H9 (cell line): Measurements from ENCODE around the gene LOXL1. TPM values are rescaled to one million over a fixed set of nuclear protein-coding genes. Genes with fewer than 3 reads are reported as not detected.

ENCODE experiments used
- DNase-seq: peaks from one replicate; pipeline ENCODE4 v3.0.0-alpha.2; 2017
- H2AFZ ChIP-seq: one replicate; pipeline ENCODE4 v1.6.1; 2013; ENCODE audit warnings: mild to moderate bottlenecking, low read length, control low read depth, moderate library complexity
- H2AK5ac ChIP-seq: 2 replicates; pipeline ENCODE4 v1.6.1; 2013; ENCODE audit warnings: low read length, control low read depth, mixed read lengths; ENCODE audit not compliant: insufficient read length
- H2BK120ac ChIP-seq: one replicate; pipeline ENCODE4 v1.6.1; 2013; ENCODE audit warnings: low read depth, mild to moderate bottlenecking, low read length, control low read depth, inconsistent platforms; ENCODE audit not compliant: poor library complexity, severe bottlenecking
- H2BK12ac ChIP-seq: 2 replicates; pipeline ENCODE4 v1.6.1; 2013; ENCODE audit warnings: low read length, control low read depth, mixed read lengths, low read depth; ENCODE audit not compliant: insufficient read length
- H2BK15ac ChIP-seq: 2 replicates; pipeline ENCODE4 v1.6.1; 2013; ENCODE audit warnings: low read depth, low read length, control low read depth
- H2BK20ac ChIP-seq: one replicate; pipeline ENCODE4 v1.6.1; 2013; ENCODE audit warnings: low read depth, mild to moderate bottlenecking, low read length, control low read depth, inconsistent platforms; ENCODE audit not compliant: poor library complexity, severe bottlenecking
- H2BK5ac ChIP-seq: 2 replicates; pipeline ENCODE4 v1.6.1; 2013; ENCODE audit warnings: low read length, control low read depth, mixed read lengths; ENCODE audit not compliant: insufficient read length
- H3K14ac ChIP-seq: 2 replicates; pipeline ENCODE4 v1.6.1; 2013; ENCODE audit warnings: low read length, control low read depth; ENCODE audit not compliant: insufficient read depth
- H3K18ac ChIP-seq: 2 replicates; pipeline ENCODE4 v1.6.1; 2013; ENCODE audit warnings: low read depth, mild to moderate bottlenecking, mixed read lengths, low read length, control low read depth; ENCODE audit not compliant: insufficient read length
- H3K23ac ChIP-seq: 2 replicates; pipeline ENCODE4 v1.6.1; 2013; ENCODE audit warnings: low read length, control low read depth, mixed read lengths, low read depth; ENCODE audit not compliant: insufficient read length
- H3K23me2 ChIP-seq: 2 replicates; pipeline ENCODE4 v1.6.1; 2013; ENCODE audit warnings: low read depth, mild to moderate bottlenecking, mixed read lengths, low read length, control low read depth; ENCODE audit not compliant: insufficient read length, poor library complexity, severe bottlenecking
- H3K27ac ChIP-seq: 2 replicates; pipeline ENCODE4 v1.5.1; 2013; ENCODE audit warnings: low read length, control low read depth, mixed read lengths, low read depth; ENCODE audit not compliant: insufficient read length
- H3K27me3 ChIP-seq: 2 replicates; pipeline ENCODE4 v1.6.1; 2013; ENCODE audit warnings: low read length, control low read depth, inconsistent platforms; ENCODE audit not compliant: insufficient read depth
- H3K4ac ChIP-seq: 2 replicates; pipeline ENCODE4 v1.6.1; 2013; ENCODE audit warnings: low read depth, mild to moderate bottlenecking, control low read depth, inconsistent platforms, low read length, moderate library complexity
- H3K4me1 ChIP-seq: 2 replicates; pipeline ENCODE4 v1.6.1; 2013; ENCODE audit warnings: low read length, control low read depth, inconsistent platforms; ENCODE audit not compliant: insufficient read depth
- H3K4me2 ChIP-seq: 2 replicates; pipeline ENCODE4 v1.6.1; 2013; ENCODE audit warnings: low read length, control low read depth, mixed read lengths; ENCODE audit not compliant: insufficient read length, insufficient read depth
- H3K56ac ChIP-seq: 2 replicates; pipeline ENCODE4 v1.6.1; 2013; ENCODE audit warnings: low read depth, mild to moderate bottlenecking, mixed read lengths, low read length, control low read depth; ENCODE audit not compliant: insufficient read length
- H3K79me1 ChIP-seq: 2 replicates; pipeline ENCODE4 v1.6.1; 2013; ENCODE audit warnings: low read depth, mild to moderate bottlenecking, moderate library complexity, low read length, control low read depth, inconsistent platforms; ENCODE audit not compliant: insufficient read depth, poor library complexity, severe bottlenecking
- H3K79me2 ChIP-seq: 2 replicates; pipeline ENCODE4 v1.6.1; 2013; ENCODE audit warnings: low read length, control low read depth, inconsistent platforms; ENCODE audit not compliant: insufficient read depth
- H3K9ac ChIP-seq: 2 replicates; pipeline ENCODE4 v1.6.1; 2013; ENCODE audit warnings: low read length, control low read depth, mixed read lengths; ENCODE audit not compliant: insufficient read length; ENCODE audit errors: extremely low read depth
- H3K9me3 ChIP-seq: one replicate; pipeline ENCODE4 v1.6.1; 2013; ENCODE audit warnings: low read depth, low read length, inconsistent platforms; ENCODE audit not compliant: control insufficient read depth
- H3T11ph ChIP-seq: one replicate; pipeline ENCODE4 v1.6.1; 2013; ENCODE audit warnings: mild to moderate bottlenecking, low read length, control low read depth, inconsistent platforms
- H4K20me1 ChIP-seq: one replicate; pipeline ENCODE4 v1.6.1; 2013; ENCODE audit not compliant: control insufficient read depth, insufficient read length, insufficient read depth
- H4K5ac ChIP-seq: 2 replicates; pipeline ENCODE4 v1.6.1; 2013; ENCODE audit warnings: low read depth, mild to moderate bottlenecking, mixed read lengths, low read length, control low read depth; ENCODE audit not compliant: insufficient read length
- H4K8ac ChIP-seq: replicated peaks from 2 replicates; pipeline ENCODE4 v1.6.1; 2013; ENCODE audit warnings: low read length, control low read depth, mixed read lengths, low read depth; ENCODE audit not compliant: insufficient read length
- H4K91ac ChIP-seq: 2 replicates; pipeline ENCODE4 v1.6.1; 2013; ENCODE audit warnings: low read depth, mild to moderate bottlenecking, moderate library complexity, mixed read lengths, low read length, control low read depth; ENCODE audit not compliant: insufficient read length
- H3K27ac Mint-ChIP-seq, 3 experiments: 2 replicates in 2 of 3; 3 replicates in 1 of 3; pipeline ENCODE4 v1.8.0; 2020 to 2021; ENCODE audit warnings: mixed read lengths in 3 of 3, mild to moderate bottlenecking in 1 of 3, moderate library complexity in 1 of 3
- H3K27me3 Mint-ChIP-seq: 2 replicates; pipeline ENCODE4 v1.8.0; 2021; ENCODE audit warnings: low read depth, mild to moderate bottlenecking, moderate library complexity, mixed read lengths
- H3K36me3 Mint-ChIP-seq, 3 experiments: 2 replicates in 2 of 3; 3 replicates in 1 of 3; pipeline ENCODE4 v1.8.0; 2020 to 2021; ENCODE audit warnings: low read depth in 3 of 3, mixed read lengths in 3 of 3; ENCODE audit not compliant: insufficient read depth in 1 of 3
- H3K4me1 Mint-ChIP-seq, 2 experiments: 2 replicates each; pipeline ENCODE4 v1.8.0; 2020; ENCODE audit warnings: mixed read lengths in 2 of 2
- H3K4me3 Mint-ChIP-seq, 2 experiments: 2 replicates in 1 of 2; 3 replicates in 1 of 2; pipeline ENCODE4 v1.8.0; 2020 to 2021; ENCODE audit warnings: mild to moderate bottlenecking in 2 of 2, mixed read lengths in 2 of 2, moderate library complexity in 1 of 2
- H3K9me3 Mint-ChIP-seq, 2 experiments: 2 replicates in 1 of 2; 3 replicates in 1 of 2; pipeline ENCODE4 v1.8.0; 2020; ENCODE audit warnings: mild to moderate bottlenecking in 2 of 2, mixed read lengths in 2 of 2, moderate library complexity in 1 of 2
- CTCF ChIP-seq: fragments of 200-600 bp; sonication (generic); conservative IDR thresholded peaks from 3 replicates; pipeline ENCODE4 v1.8.0; 2021; ENCODE audit warnings: antibody characterized with exemption, mild to moderate bottlenecking
- WGBS: extraction: QIAGEN DNeasy Blood & Tissue Kit; methylation state at CpG from one replicate; pipeline ENCODE4 v1.1.7; 2013; ENCODE audit warnings: missing lambda C conversion rate, low lambda C conversion rate, mixed read lengths; ENCODE audit not compliant: insufficient read length; ENCODE audit errors: extremely low coverage; 5-methylcytosine and 5-hydroxymethylcytosine counted together
- total RNA-seq: library from RNA; stranded (reverse); gene quantifications from 2 replicates; pipeline ENCODE4 v1.2.1, GENCODE V29; 2021

The LOXL1 gene
- total RNA-seq, 1 experiment from 2014 or later, result 9.1 TPM

- H2BK20ac ChIP-seq, result no peak overlapping the region
- DNase-seq, result no peak
- H3K9ac ChIP-seq, result no peak overlapping the region
- H3K4me2 ChIP-seq, result no peak overlapping the region
- H2AK5ac ChIP-seq, result no peak overlapping the region
- H2BK120ac ChIP-seq, result no peak overlapping the region
- Mint-ChIP-seq H3K4me3 (no peak overlapping the region), H3K27ac (peak overlapping the region in 1 of 3 experiments; percentile 91; a peak in 2 of 7 replicates), H3K27me3 (peaks cover 9% of the 10 kb centered on the region), H3K9me3 (no peaks in the 10 kb centered on the region), H3K4me1 (peaks cover 2% of the 10 kb centered on the region in 2 experiments; a peak in 2 of 4 replicates), H3K36me3 (no peaks in the 10 kb centered on the region; a peak in 1 of 7 replicates)
- H3K27ac ChIP-seq, result no peak overlapping the region
- no peak overlapping the region for H4K5ac ChIP-seq
- no peaks in the 10 kb centered on the region for H3K27me3 ChIP-seq
- H3T11ph ChIP-seq, result no peak overlapping the region
- no peaks in the 10 kb centered on the region for H3K4me1 ChIP-seq
- H3K23ac ChIP-seq, result no peak overlapping the region
- H3K79me1 ChIP-seq, result no peaks in the 10 kb centered on the region
- no peak overlapping the region for H3K4ac ChIP-seq
- H3K9me3 ChIP-seq, result no peaks in the 10 kb centered on the region
- no peak overlapping the region for H2BK5ac ChIP-seq
- H2BK15ac ChIP-seq, result no peak overlapping the region
- no peak overlapping the region for H2BK12ac ChIP-seq
- H3K18ac ChIP-seq, result no peak overlapping the region
- TF ChIP-seq CTCF, result no peak
- no peak overlapping the region for H2AFZ ChIP-seq
- no peak overlapping the region for H4K91ac ChIP-seq
- no peak overlapping the region for H3K56ac ChIP-seq
- no peaks in the 10 kb centered on the region for H4K20me1 ChIP-seq
- no CpG with 5 or more reads among the region's 13 CpGs for WGBS
- H4K8ac ChIP-seq, result no peak overlapping the region
- no peak overlapping the region for H3K14ac ChIP-seq
- H3K23me2 ChIP-seq, result no peaks in the 10 kb centered on the region
- no peaks in the 10 kb centered on the region for H3K79me2 ChIP-seq
Observed at GRCh38 chr15:73944161-73945129, 18.2 kb downstream of the LOXL1 start.
